NCI-H1436 (cell line): ENCODE data around the gene MRPS5.

Experiments used
- DNase-seq: peaks from one replicate; lab custom pipeline; 2025; lab: John Stamatoyannopoulos, UW

The MRPS5 gene

GRCh38 chr2:95061119-95061512 is 60.5 kb downstream of the MRPS5 start:
- no peak for DNase-seq

- no peak for DNase-seq
Measured at GRCh38 chr2:95060446-95061118, 61.0 kb downstream of the MRPS5 start.

- DNase-seq, result no peak
Measured at GRCh38 chr2:95059656-95060370, 61.8 kb downstream of the MRPS5 start.

- DNase-seq, result no peak
Measured at GRCh38 chr2:95058989-95059641, 62.5 kb downstream of the MRPS5 start.

GRCh38 chr2:95058466-95058988 is 63.1 kb downstream of the MRPS5 start:
- DNase-seq, result no peak

- DNase-seq, result no peak
Measured at GRCh38 chr2:95057535-95058370, 63.9 kb downstream of the MRPS5 start.

GRCh38 chr2:95056461-95057459 is 64.8 kb downstream of the MRPS5 start:
- no peak for DNase-seq

- no peak for DNase-seq
Measured at GRCh38 chr2:95056044-95056443, 65.6 kb downstream of the MRPS5 start.

GRCh38 chr2:95055262-95055661 is 66.3 kb downstream of the MRPS5 start:
- no peak for DNase-seq

- DNase-seq, result no peak
Measured at GRCh38 chr2:95054016-95054415, 67.6 kb downstream of the MRPS5 start.

- DNase-seq, result no peak
Measured at GRCh38 chr2:95053543-95053942, 68.1 kb downstream of the MRPS5 start.

GRCh38 chr2:95052804-95053479 is 68.7 kb downstream of the MRPS5 start:
- DNase-seq, result no peak

- DNase-seq, result no peak
Measured at GRCh38 chr2:95052307-95052706, 69.3 kb downstream of the MRPS5 start.

- DNase-seq, result no peak
Measured at GRCh38 chr2:95051626-95052025, 70.0 kb downstream of the MRPS5 start.

- DNase-seq, result no peak
Measured at GRCh38 chr2:95050385-95051300, 71.0 kb downstream of the MRPS5 start.

- no peak for DNase-seq
Measured at GRCh38 chr2:95049961-95050360, 71.6 kb downstream of the MRPS5 start.

GRCh38 chr2:95049683-95049955 is 72.0 kb downstream of the MRPS5 start:
- no peak for DNase-seq

- DNase-seq, result no peak
Measured at GRCh38 chr2:95048825-95049682, 72.6 kb downstream of the MRPS5 start.
